Osteoblast (primary cell): ENCODE measurements around the gene KIDINS220. TPM values are rescaled to one million over a fixed set of nuclear protein-coding genes. Genes with fewer than 3 reads are reported as not detected.

Experiments
- DNase-seq: peaks from one replicate; pipeline ENCODE4 v3.0.0; 2011; ENCODE audit warnings: low spot score, mixed read lengths; ENCODE audit not compliant: insufficient read length; ENCODE audit errors: missing footprints
- H2AFZ ChIP-seq: 2 replicates; pipeline ENCODE4 v1.6.0; 2011; ENCODE audit warnings: mild to moderate bottlenecking, low read length
- H3K27ac ChIP-seq: 2 replicates; pipeline ENCODE4 v1.5.1; 2011; ENCODE audit warnings: mild to moderate bottlenecking, low read depth, low read length, moderate library complexity
- H3K27me3 ChIP-seq: 2 replicates; pipeline ENCODE4 v1.6.0; 2012; ENCODE audit warnings: mild to moderate bottlenecking, control low read depth, inconsistent platforms, low read length, moderate library complexity; ENCODE audit not compliant: insufficient read depth
- H3K36me3 ChIP-seq: 2 replicates; pipeline ENCODE4 v1.5.1; 2011; ENCODE audit warnings: mild to moderate bottlenecking, low read length, control low read depth, moderate library complexity; ENCODE audit not compliant: insufficient read depth
- H3K4me1 ChIP-seq: 2 replicates; pipeline ENCODE4 v1.5.1; 2011; ENCODE audit warnings: mild to moderate bottlenecking, low read length, control low read depth, moderate library complexity; ENCODE audit not compliant: insufficient read depth
- H3K4me2 ChIP-seq: 2 replicates; pipeline ENCODE4 v1.6.0; 2011; ENCODE audit warnings: mild to moderate bottlenecking, low read length; ENCODE audit not compliant: insufficient read depth
- H3K4me3 ChIP-seq: fragments of 200-600 bp; sonication (generic); 3 replicates; pipeline ENCODE4 v1.5.1; 2012; ENCODE audit warnings: mild to moderate bottlenecking, low read length, inconsistent platforms; ENCODE audit not compliant: insufficient read depth
- H3K79me2 ChIP-seq: 2 replicates; pipeline ENCODE4 v1.6.0; 2012; ENCODE audit warnings: mild to moderate bottlenecking, low read length, control low read depth, inconsistent platforms; ENCODE audit not compliant: insufficient read depth
- H3K9me3 ChIP-seq: 2 replicates; pipeline ENCODE4 v1.5.1; 2011; ENCODE audit warnings: low read depth, low read length, control low read depth
- H4K20me1 ChIP-seq: 2 replicates; pipeline ENCODE4 v1.6.0; 2012; ENCODE audit warnings: mild to moderate bottlenecking, low read length, control low read depth; ENCODE audit not compliant: insufficient read depth
- total RNA-seq: library from RNA; depleted of rRNA; stranded (reverse); fragments of >200 nt; gene quantifications from 2 replicates; pipeline ENCODE4 v1.2.3, GENCODE V29; 2012
- TF ChIP-seq, protein P1 (sequence below): IDR thresholded peaks from 2 replicates; pipeline ENCODE4 v1.5.1; 2011; ENCODE audit warnings: mild to moderate bottlenecking, low read depth, low read length, moderate library complexity; ENCODE audit errors: extremely low read depth

Gene KIDINS220
- total RNA-seq, 1 donor: 134 TPM

- Histone ChIP-seq H3K4me2 (no peak overlapping the region), H3K4me1 (no peaks in the 10 kb centered on the region), H3K9me3 (no peaks in the 10 kb centered on the region), H4K20me1 (no peaks in the 10 kb centered on the region), H3K4me3 (no peak overlapping the region), H3K79me2 (no peaks in the 10 kb centered on the region), H3K27me3 (no peaks in the 10 kb centered on the region), H2AFZ (no peak overlapping the region), H3K36me3 (peaks cover 41% of the 10 kb centered on the region), H3K27ac (no peak overlapping the region)
- no peak for DNase-seq
- TF ChIP-seq, protein P1, sequence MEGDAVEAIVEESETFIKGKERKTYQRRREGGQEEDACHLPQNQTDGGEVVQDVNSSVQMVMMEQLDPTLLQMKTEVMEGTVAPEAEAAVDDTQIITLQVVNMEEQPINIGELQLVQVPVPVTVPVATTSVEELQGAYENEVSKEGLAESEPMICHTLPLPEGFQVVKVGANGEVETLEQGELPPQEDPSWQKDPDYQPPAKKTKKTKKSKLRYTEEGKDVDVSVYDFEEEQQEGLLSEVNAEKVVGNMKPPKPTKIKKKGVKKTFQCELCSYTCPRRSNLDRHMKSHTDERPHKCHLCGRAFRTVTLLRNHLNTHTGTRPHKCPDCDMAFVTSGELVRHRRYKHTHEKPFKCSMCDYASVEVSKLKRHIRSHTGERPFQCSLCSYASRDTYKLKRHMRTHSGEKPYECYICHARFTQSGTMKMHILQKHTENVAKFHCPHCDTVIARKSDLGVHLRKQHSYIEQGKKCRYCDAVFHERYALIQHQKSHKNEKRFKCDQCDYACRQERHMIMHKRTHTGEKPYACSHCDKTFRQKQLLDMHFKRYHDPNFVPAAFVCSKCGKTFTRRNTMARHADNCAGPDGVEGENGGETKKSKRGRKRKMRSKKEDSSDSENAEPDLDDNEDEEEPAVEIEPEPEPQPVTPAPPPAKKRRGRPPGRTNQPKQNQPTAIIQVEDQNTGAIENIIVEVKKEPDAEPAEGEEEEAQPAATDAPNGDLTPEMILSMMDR: no peak
These were observed 109.0 kb downstream of the KIDINS220 start for GRCh38 chr2:8728305-8729015.

DNA sequence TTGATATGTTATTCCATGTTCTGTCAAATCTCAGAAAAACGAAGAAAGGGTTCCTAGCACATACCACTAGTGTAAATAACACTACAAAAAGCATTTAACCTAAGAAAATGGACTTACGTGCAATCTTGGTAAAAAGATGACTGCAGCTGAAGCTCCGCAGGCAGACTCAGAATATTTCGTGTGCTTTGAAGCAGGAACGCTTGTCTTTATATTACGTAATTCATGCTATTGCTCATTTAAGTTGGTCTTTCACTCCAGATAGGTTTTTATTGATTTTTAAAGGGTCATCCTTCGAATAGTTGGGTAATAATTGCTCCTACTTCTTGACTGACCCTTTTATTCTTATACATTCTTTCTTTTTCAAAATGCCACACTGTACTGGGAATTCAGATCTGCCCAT lies 111.6 kb downstream of the KIDINS220 start:
- no peak overlapping the region for H3K4me3 ChIP-seq
- no peak overlapping the region for H3K4me2 ChIP-seq
- H4K20me1 ChIP-seq: no peaks in the 10 kb centered on the region
- TF ChIP-seq, protein P1: no peak
- H3K4me1 ChIP-seq: no peaks in the 10 kb centered on the region
- no peak overlapping the region for H2AFZ ChIP-seq
- DNase-seq: no peak
- no peaks in the 10 kb centered on the region for H3K27me3 ChIP-seq
- no peaks in the 10 kb centered on the region for H3K79me2 ChIP-seq
- no peaks in the 10 kb centered on the region for H3K9me3 ChIP-seq
- peaks cover 17% of the 10 kb centered on the region for H3K36me3 ChIP-seq
- no peak overlapping the region for H3K27ac ChIP-seq

DNA sequence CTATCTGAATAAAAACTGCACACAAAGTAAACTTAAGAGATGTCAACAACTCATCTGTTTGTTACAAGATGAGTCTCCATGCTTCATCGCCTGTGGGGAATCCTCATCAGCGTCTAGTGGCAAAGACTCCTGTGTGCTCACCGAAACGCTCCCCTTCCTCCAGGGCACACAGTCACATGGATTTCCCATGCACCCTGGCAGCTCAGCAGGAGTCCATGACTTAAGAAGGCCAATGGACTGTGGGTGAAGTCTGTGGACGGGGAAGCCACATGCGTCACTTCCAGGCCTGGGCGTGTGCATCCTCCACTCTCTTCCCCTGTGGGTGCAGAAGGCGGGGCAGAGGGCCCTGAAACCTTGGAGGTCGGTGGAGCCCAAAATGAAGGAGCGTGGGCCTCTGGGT lies 114.4 kb downstream of the KIDINS220 start:
- DNase-seq: no peak
- H3K4me2 ChIP-seq: no peak overlapping the region
- no peak overlapping the region for H3K27ac ChIP-seq

GRCh38 chr2:8721410-8721809 lies 116.0 kb downstream of the KIDINS220 start:
- H3K27me3 ChIP-seq: no peaks in the 10 kb centered on the region

More for the DNA sequence above, 114.4 kb downstream of the KIDINS220 start:
- H3K4me3 ChIP-seq: no peak overlapping the region
- H4K20me1 ChIP-seq: no peaks in the 10 kb centered on the region
- H3K9me3 ChIP-seq: no peaks in the 10 kb centered on the region
- no peaks in the 10 kb centered on the region for H3K4me1 ChIP-seq
- TF ChIP-seq, protein P1: no peak
- no peak overlapping the region for H2AFZ ChIP-seq
- H3K79me2 ChIP-seq: no peaks in the 10 kb centered on the region
- H3K27me3 ChIP-seq: no peaks in the 10 kb centered on the region
- H3K36me3 ChIP-seq: no peaks in the 10 kb centered on the region

More at GRCh38 chr2:8721410-8721809, 116.0 kb downstream of the KIDINS220 start:
- TF ChIP-seq, protein P1: no peak
- Histone ChIP-seq H3K9me3 (no peaks in the 10 kb centered on the region), H3K4me3 (no peak overlapping the region), H3K4me1 (no peaks in the 10 kb centered on the region), H3K27ac (no peak overlapping the region), H3K4me2 (no peak overlapping the region), H4K20me1 (no peaks in the 10 kb centered on the region), H3K36me3 (no peaks in the 10 kb centered on the region), H2AFZ (no peak overlapping the region), H3K79me2 (no peaks in the 10 kb centered on the region)
- DNase-seq: no peak
